IMR-90 (cell line): ENCODE data around the gene RAP1GAP2. TPM values are rescaled to one million over a fixed set of nuclear protein-coding genes. Genes with fewer than 3 reads are reported as not detected.

Experiments used
- ATAC-seq: fragments of 200-7000 bp; cut with Tn5 transposase; 2 replicates; pipeline ENCODE4 v1.9.1; 2020; ENCODE audit warnings: low read depth, mild to moderate bottlenecking, moderate library complexity
- BruUV-seq: library from RNA; stranded (reverse); fragments of 400-500 nt; replicated peaks from 2 replicates; lab custom pipeline; 2021; lab: Mats Ljungman, UMichigan
- CTCF ChIA-PET: fragments of 300-600 bp; formaldehyde crosslinking; extraction: SDS; loops from one replicate; lab custom pipeline; 2021; ENCODE audit warnings: antibody characterized with exemption; lab: Yijun Ruan, JAX
- POLR2A ChIA-PET: fragments of 300-600 bp; sonication (Branson Sonifier 250); formaldehyde crosslinking; loops from one replicate; lab custom pipeline; 2022; ENCODE audit warnings: antibody characterized with exemption; ENCODE audit not compliant: unreplicated experiment; lab: Charles Lee
- DNase-seq: peaks from one replicate; pipeline ENCODE4 v3.0.0; 2013
- H2AFZ ChIP-seq: replicated peaks from 2 replicates; pipeline ENCODE3; 2013; ENCODE audit warnings: low read length, mild to moderate bottlenecking; ENCODE audit not compliant: poor library complexity
- H2AK5ac ChIP-seq: 2 replicates; pipeline ENCODE4 v1.6.1; 2013; ENCODE audit warnings: low read depth, low read length, inconsistent platforms
- H2AK9ac ChIP-seq: replicated peaks from 2 replicates; pipeline ENCODE3; 2013; ENCODE audit warnings: mild to moderate bottlenecking, low read depth, low read length, moderate library complexity; ENCODE audit not compliant: poor library complexity
- H2BK120ac ChIP-seq: 2 replicates; pipeline ENCODE4 v1.6.1; 2013; ENCODE audit warnings: low read depth, low read length, inconsistent platforms
- H2BK15ac ChIP-seq: 3 replicates; pipeline ENCODE4 v1.6.1; 2013; ENCODE audit warnings: low read depth, low read length, inconsistent platforms
- H2BK20ac ChIP-seq: 2 replicates; pipeline ENCODE4 v1.6.1; 2013; ENCODE audit warnings: low read depth, mild to moderate bottlenecking, inconsistent platforms, low read length, moderate library complexity
- H2BK5ac ChIP-seq: 2 replicates; pipeline ENCODE4 v1.6.1; 2013; ENCODE audit warnings: mild to moderate bottlenecking, low read depth, low read length, inconsistent platforms; ENCODE audit not compliant: poor library complexity, severe bottlenecking
- H3K14ac ChIP-seq: replicated peaks from 2 replicates; pipeline ENCODE4 v1.6.1; 2013; ENCODE audit warnings: low read depth, low read length, inconsistent platforms
- H3K18ac ChIP-seq: 2 replicates; pipeline ENCODE4 v1.6.1; 2013; ENCODE audit warnings: low read depth, low read length, control low read depth
- H3K23ac ChIP-seq: 2 replicates; pipeline ENCODE4 v1.6.1; 2013; ENCODE audit warnings: low read depth, low read length, inconsistent platforms
- H3K27ac ChIP-seq: 2 replicates; pipeline ENCODE4 v1.5.1; 2013; ENCODE audit warnings: mild to moderate bottlenecking, control low read depth, low read length; ENCODE audit not compliant: insufficient read depth
- H3K27me3 ChIP-seq: 2 replicates; pipeline ENCODE4 v1.6.1; 2013; ENCODE audit warnings: low read length; ENCODE audit not compliant: control insufficient read depth, insufficient read depth
- H3K36me3 ChIP-seq: 2 replicates; pipeline ENCODE4 v1.6.1; 2013; ENCODE audit warnings: low read length, mixed read lengths; ENCODE audit not compliant: control insufficient read depth, insufficient read depth
- H3K4ac ChIP-seq: 2 replicates; pipeline ENCODE4 v1.6.1; 2013; ENCODE audit warnings: low read depth, low read length, inconsistent platforms
- H3K4me1 ChIP-seq: 2 replicates; pipeline ENCODE4 v1.6.1; 2013; ENCODE audit warnings: low read length, mixed read lengths; ENCODE audit not compliant: control insufficient read depth, insufficient read depth
- H3K4me2 ChIP-seq: 2 replicates; pipeline ENCODE4 v1.6.1; 2013; ENCODE audit warnings: low read depth, mild to moderate bottlenecking, control low read depth, low read length, moderate library complexity
- H3K4me3 ChIP-seq: 2 replicates; pipeline ENCODE4 v1.5.1; 2013; ENCODE audit warnings: low read depth, mild to moderate bottlenecking, control low read depth, low read length, moderate library complexity; ENCODE audit not compliant: insufficient read depth
- H3K56ac ChIP-seq: 2 replicates; pipeline ENCODE4 v1.6.1; 2013; ENCODE audit warnings: low read length, inconsistent platforms; ENCODE audit not compliant: insufficient read depth; ENCODE audit errors: extremely low read depth
- H3K79me1 ChIP-seq, 2 experiments: 2 replicates each; pipeline ENCODE4 v1.6.1; 2013; ENCODE audit warnings: low read length in 2 of 2, inconsistent platforms in 1 of 2, low read depth in 1 of 2
- H3K9ac ChIP-seq: 2 replicates; pipeline ENCODE4 v1.6.1; 2013; ENCODE audit warnings: low read depth, low read length, control low read depth
- H3K9me1 ChIP-seq: 2 replicates; pipeline ENCODE4 v1.6.1; 2013; ENCODE audit warnings: low read length, inconsistent platforms; ENCODE audit not compliant: insufficient read depth
- H3K9me3 ChIP-seq: 2 replicates; pipeline ENCODE4 v1.6.1; 2013; ENCODE audit warnings: low read length; ENCODE audit not compliant: control insufficient read depth, insufficient read depth
- H4K20me1 ChIP-seq: 2 replicates; pipeline ENCODE4 v1.6.1; 2013; ENCODE audit warnings: low read length, inconsistent platforms; ENCODE audit not compliant: insufficient read depth
- H4K5ac ChIP-seq: 2 replicates; pipeline ENCODE4 v1.6.1; 2013; ENCODE audit warnings: mild to moderate bottlenecking, low read depth, low read length, control low read depth
- H4K8ac ChIP-seq, 2 experiments: 2 replicates each; pipeline ENCODE4 v1.6.1; 2013; ENCODE audit warnings: low read depth in 2 of 2, low read length in 2 of 2, control low read depth in 1 of 2, inconsistent platforms in 1 of 2
- H4K91ac ChIP-seq: 2 replicates; pipeline ENCODE4 v1.6.1; 2013; ENCODE audit warnings: low read depth, low read length, inconsistent platforms; ENCODE audit not compliant: insufficient read depth
- BHLHE40 ChIP-seq: fragments of 150-350 bp; IDR thresholded peaks from 2 replicates; pipeline ENCODE4 v1.6.1; 2016; ENCODE audit warnings: mild to moderate bottlenecking, low read depth, low read length
- CEBPB ChIP-seq: IDR thresholded peaks from 2 replicates; pipeline ENCODE4 v1.6.1; 2012; ENCODE audit warnings: low read depth, low read length, improper control_type of control experiment
- FOS ChIP-seq: fragments of 150-350 bp; IDR thresholded peaks from 2 replicates; pipeline ENCODE4 v1.6.1; 2016; ENCODE audit warnings: low read depth, low read length
- MAFK ChIP-seq: IDR thresholded peaks from 2 replicates; pipeline ENCODE4 v1.6.1; 2012; ENCODE audit warnings: low read depth, low read length, improper control_type of control experiment
- MAZ ChIP-seq: IDR thresholded peaks from 2 replicates; pipeline ENCODE4 v1.6.1; 2012; ENCODE audit warnings: low read depth, mild to moderate bottlenecking, low read length, improper control_type of control experiment, moderate library complexity, borderline replicate concordance
- MXI1 ChIP-seq: IDR thresholded peaks from 2 replicates; pipeline ENCODE4 v1.6.1; 2012; ENCODE audit warnings: low read depth, mild to moderate bottlenecking, low read length, moderate library complexity, borderline replicate concordance
- POLR2A ChIP-seq: IDR thresholded peaks from 2 replicates; pipeline ENCODE4 v1.6.1; 2012; ENCODE audit warnings: mild to moderate bottlenecking, low read depth, low read length
- RAD21 ChIP-seq: IDR thresholded peaks from 2 replicates; pipeline ENCODE4 v1.6.1; 2012; ENCODE audit warnings: low read length, improper control_type of control experiment
- RCOR1 ChIP-seq: IDR thresholded peaks from 2 replicates; pipeline ENCODE4 v1.6.1; 2012; ENCODE audit warnings: mild to moderate bottlenecking, low read length, improper control_type of control experiment; ENCODE audit not compliant: insufficient replicate concordance
- RFX5 ChIP-seq: IDR thresholded peaks from 2 replicates; pipeline ENCODE4 v1.8.0; 2012; ENCODE audit warnings: low read depth, mild to moderate bottlenecking, low read length, moderate library complexity
- SMC3 ChIP-seq: fragments of 150-350 bp; IDR thresholded peaks from 2 replicates; pipeline ENCODE4 v1.6.1; 2016; ENCODE audit warnings: low read depth, mild to moderate bottlenecking, antibody characterized with exemption, low read length, moderate library complexity
- WGBS, 2 experiments: methylation state at CpG; one replicate each; pipeline versions ENCODE4 v1.1.5 to v1.1.7; 2013; ENCODE audit warnings: missing lambda C conversion rate in 2 of 2; ENCODE audit not compliant: insufficient read length in 1 of 2; ENCODE audit errors: extremely low coverage in 2 of 2; 5-methylcytosine and 5-hydroxymethylcytosine counted together
- dilution Hi-C: fragments of 300-500 bp; cut with HindIII; formaldehyde crosslinking; loops from one replicate; pipeline ENCODE4 v1.14.3; 2018; ENCODE audit warnings: low sequenced_read_pairs; ENCODE audit not compliant: unreplicated experiment
- in situ Hi-C: fragments of 300-500 bp; cut with MboI; formaldehyde crosslinking; loops from 3 replicates; pipeline ENCODE4 v1.14.3; 2019; ENCODE audit warnings: low sequenced_read_pairs, inconsistent platforms, mixed read lengths
- intact Hi-C: fragments of 100-400 bp; cut with micrococcal nuclease; formaldehyde crosslinking; loops from 2 replicates; pipeline ENCODE4 v1.10.0; 2022
- polyA plus RNA-seq, 3 experiments: library from polyadenylated mRNA; depleted of rRNA; stranded (reverse); fragments of >200 nt; gene quantifications; 2 replicates each; pipeline ENCODE4 v1.2.3, GENCODE V29; 2012; ENCODE audit warnings: low replicate concordance in 1 of 3
- total RNA-seq: library from RNA; depleted of rRNA; stranded (reverse); fragments of >200 nt; gene quantifications from 2 replicates; pipeline ENCODE4 v1.2.3, GENCODE V29; 2012
- TF ChIP-seq, protein P1 (sequence below): conservative IDR thresholded peaks from 2 replicates; pipeline ENCODE4 v1.5.1; 2012; ENCODE audit warnings: mild to moderate bottlenecking, low read depth, low read length, improper control_type of control experiment

The RAP1GAP2 gene
- total and polyA plus RNA-seq, 2 of the 4 experiments (the other 2 are of a cell fraction): 5.7 to 7.5 TPM

DNA sequence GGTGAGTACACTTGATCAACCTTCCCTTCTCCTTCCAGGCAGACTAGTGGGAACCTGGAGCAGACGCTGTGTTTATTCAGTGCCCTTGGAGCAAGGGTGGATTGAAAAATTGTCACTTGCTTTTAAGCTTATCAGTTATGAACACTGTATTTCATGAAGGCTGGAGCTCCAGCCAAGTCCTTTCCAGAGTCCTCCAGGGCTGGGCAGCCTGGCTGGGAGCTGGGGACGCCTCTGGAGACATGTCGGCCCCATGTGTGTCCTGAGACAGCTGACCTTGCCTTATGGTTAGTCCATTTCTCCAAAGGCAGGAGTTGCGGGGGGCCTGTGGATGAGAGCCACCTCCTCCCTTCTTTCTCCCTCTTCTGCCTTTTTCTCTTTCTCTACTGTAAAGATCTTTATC, 67.0 kb downstream of the RAP1GAP2 start:
- Histone ChIP-seq H2BK120ac (no peak overlapping the region), H3K9ac (no peak overlapping the region), H4K5ac (no peak overlapping the region), H2BK20ac (no peak overlapping the region), H2BK15ac (no peak overlapping the region), H3K4ac (no peak overlapping the region), H2BK5ac (no peak overlapping the region), H3K14ac (no peak overlapping the region), H2AFZ (no peak overlapping the region), H2AK5ac (no peak overlapping the region), H3K9me1 (peaks cover 9% of the 10 kb centered on the region), H3K27me3 (no peaks in the 10 kb centered on the region), H3K9me3 (no peaks in the 10 kb centered on the region), H3K23ac (no peak overlapping the region), H3K27ac (no peak overlapping the region), H2AK9ac (no peak overlapping the region), H4K91ac (no peak overlapping the region), H4K8ac (no peak overlapping the region), H3K18ac (no peak overlapping the region), H3K36me3 (no peaks in the 10 kb centered on the region), H3K4me1 (peaks cover 12% of the 10 kb centered on the region), H3K4me2 (no peak overlapping the region), H3K4me3 (no peak overlapping the region), H3K56ac (no peak overlapping the region), H3K79me1 (peaks cover 5 to 24% of the 10 kb centered on the region in 2 experiments; a peak in 3 of 4 replicates), H4K20me1 (no peaks in the 10 kb centered on the region)
- intact Hi-C loops: no loop called here
- BruUV-seq: no TSS peak
- in situ Hi-C loops: no loop called here
- ChIA-PET POLR2A (no interaction called here), CTCF (no interaction called here)
- WGBS, 2 experiments: no CpG with 5 or more reads among the region's 4 CpGs
- dilution Hi-C loops: no loop called here
- ATAC-seq (no peak), DNase-seq (no peak)
- TF ChIP-seq SMC3 (no peak), MAZ (no peak), POLR2A (no peak), BHLHE40 (no peak), MAFK (no peak), FOS (no peak), RCOR1 (no peak), MXI1 (no peak), RAD21 (no peak), CEBPB (no peak), RFX5 (no peak)
- TF ChIP-seq, protein P1, sequence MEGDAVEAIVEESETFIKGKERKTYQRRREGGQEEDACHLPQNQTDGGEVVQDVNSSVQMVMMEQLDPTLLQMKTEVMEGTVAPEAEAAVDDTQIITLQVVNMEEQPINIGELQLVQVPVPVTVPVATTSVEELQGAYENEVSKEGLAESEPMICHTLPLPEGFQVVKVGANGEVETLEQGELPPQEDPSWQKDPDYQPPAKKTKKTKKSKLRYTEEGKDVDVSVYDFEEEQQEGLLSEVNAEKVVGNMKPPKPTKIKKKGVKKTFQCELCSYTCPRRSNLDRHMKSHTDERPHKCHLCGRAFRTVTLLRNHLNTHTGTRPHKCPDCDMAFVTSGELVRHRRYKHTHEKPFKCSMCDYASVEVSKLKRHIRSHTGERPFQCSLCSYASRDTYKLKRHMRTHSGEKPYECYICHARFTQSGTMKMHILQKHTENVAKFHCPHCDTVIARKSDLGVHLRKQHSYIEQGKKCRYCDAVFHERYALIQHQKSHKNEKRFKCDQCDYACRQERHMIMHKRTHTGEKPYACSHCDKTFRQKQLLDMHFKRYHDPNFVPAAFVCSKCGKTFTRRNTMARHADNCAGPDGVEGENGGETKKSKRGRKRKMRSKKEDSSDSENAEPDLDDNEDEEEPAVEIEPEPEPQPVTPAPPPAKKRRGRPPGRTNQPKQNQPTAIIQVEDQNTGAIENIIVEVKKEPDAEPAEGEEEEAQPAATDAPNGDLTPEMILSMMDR: no peak
